ENCODE measurements around the gene ZNF714. TPM values are rescaled to one million over a fixed set of nuclear protein-coding genes. Genes with fewer than 3 reads are reported as not detected.
"Not testable (repeated sequence)": the region's sequence is repeated elsewhere in the genome, so short reads cannot be mapped to it uniquely, and the experiment has no call there.

The ZNF714 gene
- total RNA-seq, 1 experiment from 2014 or later, result 13.2 TPM

DNA sequence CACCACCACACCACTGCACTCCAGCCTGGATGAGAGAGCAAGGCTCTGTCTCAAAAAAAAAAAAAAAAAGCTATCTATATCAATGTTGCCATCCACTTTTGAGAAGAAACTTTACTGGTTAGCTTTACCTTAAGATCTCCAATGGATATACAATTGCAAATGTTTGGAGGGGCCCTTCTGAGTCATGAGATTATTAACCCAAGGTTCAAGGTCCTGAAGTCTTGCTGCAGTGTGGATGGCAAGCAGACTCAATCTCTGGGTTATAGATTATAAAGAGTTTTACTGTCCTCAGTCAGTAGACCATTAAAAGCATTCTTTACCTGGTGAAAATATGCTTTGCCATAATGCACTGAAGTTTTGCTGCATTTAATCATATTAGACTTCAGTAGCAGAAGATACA lies 56.1 kb downstream of the ZNF714 start:
- no TSS peak for BruUV-seq (replicated peaks)
- Histone ChIP-seq H3K36me3 (ENCODE audit: control insufficient read depth, insufficient read depth, low read length) (no peaks in the 10 kb centered on the region), H3K4me3 (ENCODE audit: low read depth, low read length) (no peak overlapping the region), H3K27me3 (replicated peaks; ENCODE audit: control insufficient read depth, insufficient read depth, low read length) (no peaks in the 10 kb centered on the region), H3K4me1 (no peaks in the 10 kb centered on the region), H3K9me3 (no peaks in the 10 kb centered on the region)
- peaks cover 18% of the 10 kb centered on the region for H3K9me3 Mint-ChIP-seq (ENCODE audit: unreplicated experiment)
- H3K27ac Mint-ChIP-seq (ENCODE audit: unreplicated experiment), result no peak overlapping the region
- intact Hi-C loops (cut with micrococcal nuclease; ENCODE audit: unreplicated experiment), result no loop called here
- CTCF ChIA-PET, result no interaction called here
- DNase-seq, result no peak
- H3K4me3 Mint-ChIP-seq (ENCODE audit: unreplicated experiment), result no peak overlapping the region
- POLR2A ChIA-PET, result interaction anchor here (0.6 kb wide), 2 partner anchors 675 to 831 kb away, joined by 4 to 5 read pairs; no protein-coding TSS in a partner anchor
- H3K4me1 Mint-ChIP-seq (ENCODE audit: low read depth, unreplicated experiment), result peaks cover 4% of the 10 kb centered on the region
- peaks cover 15% of the 10 kb centered on the region for H3K36me3 Mint-ChIP-seq (ENCODE audit: insufficient read depth, unreplicated experiment)
- no peaks in the 10 kb centered on the region for H3K27me3 Mint-ChIP-seq (ENCODE audit: insufficient read depth, unreplicated experiment)
- TF ChIP-seq, protein P1, sequence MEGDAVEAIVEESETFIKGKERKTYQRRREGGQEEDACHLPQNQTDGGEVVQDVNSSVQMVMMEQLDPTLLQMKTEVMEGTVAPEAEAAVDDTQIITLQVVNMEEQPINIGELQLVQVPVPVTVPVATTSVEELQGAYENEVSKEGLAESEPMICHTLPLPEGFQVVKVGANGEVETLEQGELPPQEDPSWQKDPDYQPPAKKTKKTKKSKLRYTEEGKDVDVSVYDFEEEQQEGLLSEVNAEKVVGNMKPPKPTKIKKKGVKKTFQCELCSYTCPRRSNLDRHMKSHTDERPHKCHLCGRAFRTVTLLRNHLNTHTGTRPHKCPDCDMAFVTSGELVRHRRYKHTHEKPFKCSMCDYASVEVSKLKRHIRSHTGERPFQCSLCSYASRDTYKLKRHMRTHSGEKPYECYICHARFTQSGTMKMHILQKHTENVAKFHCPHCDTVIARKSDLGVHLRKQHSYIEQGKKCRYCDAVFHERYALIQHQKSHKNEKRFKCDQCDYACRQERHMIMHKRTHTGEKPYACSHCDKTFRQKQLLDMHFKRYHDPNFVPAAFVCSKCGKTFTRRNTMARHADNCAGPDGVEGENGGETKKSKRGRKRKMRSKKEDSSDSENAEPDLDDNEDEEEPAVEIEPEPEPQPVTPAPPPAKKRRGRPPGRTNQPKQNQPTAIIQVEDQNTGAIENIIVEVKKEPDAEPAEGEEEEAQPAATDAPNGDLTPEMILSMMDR (IDR thresholded peaks at IDR 0.05; ENCODE audit: insufficient read depth in 1 of 2, low read depth in 1 of 2, low read length in 1 of 2, severe bottlenecking in 1 of 2, unreplicated experiment in 1 of 2), result no peak

DNA sequence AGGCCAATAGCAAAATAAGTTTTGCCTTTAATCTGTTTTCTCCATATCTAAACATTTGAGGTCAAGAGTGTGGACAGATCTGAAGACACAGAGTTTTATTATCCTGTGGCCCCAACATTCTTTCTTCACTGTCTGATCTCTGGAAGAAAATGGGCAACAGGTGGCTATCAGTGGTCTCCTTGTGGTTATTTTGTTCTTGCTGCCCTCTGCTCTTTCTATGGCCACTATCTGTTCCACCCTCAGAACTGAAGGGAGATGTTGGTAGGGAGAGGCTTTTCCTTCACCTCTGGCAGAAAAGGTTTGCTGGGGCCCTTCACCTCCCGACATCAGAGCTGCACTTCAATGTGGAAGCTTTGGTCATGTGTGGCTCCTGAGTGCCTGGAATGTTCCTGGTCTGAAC lies 59.0 kb downstream of the ZNF714 start:
- POLR2A ChIA-PET, result interaction anchor here (0.8 kb wide), 1 partner anchor 59 kb away, joined by 3 read pairs; the partner anchor contains the start of gene ZNF714
- H3K4me1 ChIP-seq; H3K9me3 ChIP-seq; H3K4me1 Mint-ChIP-seq (ENCODE audit: low read depth, unreplicated experiment); H3K4me3 ChIP-seq (ENCODE audit: low read depth, low read length); CTCF ChIA-PET; H3K27me3 ChIP-seq (replicated peaks; ENCODE audit: control insufficient read depth, insufficient read depth, low read length); H3K27ac Mint-ChIP-seq (ENCODE audit: unreplicated experiment); BruUV-seq (replicated peaks); H3K9me3 Mint-ChIP-seq (ENCODE audit: unreplicated experiment); H3K4me3 Mint-ChIP-seq (ENCODE audit: unreplicated experiment); H3K27me3 Mint-ChIP-seq (ENCODE audit: insufficient read depth, unreplicated experiment); DNase-seq; H3K36me3 ChIP-seq (ENCODE audit: control insufficient read depth, insufficient read depth, low read length): not testable (repeated sequence)
- intact Hi-C loops (cut with micrococcal nuclease; ENCODE audit: unreplicated experiment), result loop anchor here (10.0 kb wide), 1 partner anchor 116 kb away; the partner anchor contains the start of gene ZNF430
- H3K36me3 Mint-ChIP-seq (ENCODE audit: insufficient read depth, unreplicated experiment), result peaks cover 37% of the 10 kb centered on the region

DNA sequence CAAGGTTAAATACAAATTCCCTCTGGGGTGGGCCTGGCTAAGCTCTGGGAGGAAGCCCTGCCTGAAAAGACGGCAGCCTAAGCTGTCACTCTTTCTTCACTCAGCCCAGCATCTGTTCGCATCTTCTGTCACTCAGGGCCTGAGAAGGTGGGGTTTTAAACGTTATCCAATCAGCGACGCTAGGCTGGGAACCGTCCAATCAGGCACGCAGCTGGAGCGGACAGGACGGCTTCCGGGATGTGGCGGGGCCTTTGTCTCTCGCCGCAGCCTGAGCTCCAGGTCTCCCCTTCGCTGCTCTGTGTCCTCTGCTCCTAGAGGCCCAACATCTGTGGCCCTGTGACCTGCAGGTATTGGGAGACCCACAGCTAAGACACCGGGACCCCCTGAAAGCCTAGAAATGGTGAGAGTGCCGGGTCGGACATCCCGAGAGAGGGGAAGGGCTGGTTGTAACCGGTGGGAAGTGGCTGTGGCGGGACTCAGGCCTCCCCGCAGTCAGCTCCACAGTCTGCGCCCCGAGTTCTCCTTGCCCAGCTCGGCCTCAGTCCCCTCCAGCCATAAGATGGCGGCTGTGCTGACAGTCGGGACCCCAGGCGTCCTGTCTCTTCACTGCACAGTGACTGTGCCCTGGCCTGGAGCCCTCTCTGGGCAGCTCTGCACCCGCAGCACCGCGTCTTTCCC lies 59.9 kb downstream of the ZNF714 start, which contains the start of gene ZNF431:
ZNF431 (plus strand) TSS at position 254 of the 678 bp plus-strand sequence; CDS start at position 398, 144 bp downstream.
- TSS peak; percentile 45 for BruUV-seq (replicated peaks)
- intact Hi-C loops (cut with micrococcal nuclease; ENCODE audit: unreplicated experiment), result loop anchor here (10.0 kb wide), 1 partner anchor 117 kb away; the partner anchor contains the start of gene ZNF430

More for the DNA sequence above, 59.9 kb downstream of the ZNF714 start, which contains the start of gene ZNF431:
- Mint-ChIP-seq H3K4me3 (ENCODE audit: unreplicated experiment) (peak within 1 kb of the TSS; percentile 95), H3K27me3 (ENCODE audit: insufficient read depth, unreplicated experiment) (no peaks in the 10 kb centered on the region), H3K36me3 (ENCODE audit: insufficient read depth, unreplicated experiment) (peaks cover 46% of the 10 kb centered on the region), H3K4me1 (ENCODE audit: low read depth, unreplicated experiment) (peaks cover 9% of the 10 kb centered on the region), H3K9me3 (ENCODE audit: unreplicated experiment) (no peaks in the 10 kb centered on the region), H3K27ac (ENCODE audit: unreplicated experiment) (peak within 1 kb of the TSS; percentile 98)
- DNase-seq, result peak; percentile 90 to 94
- H3K27me3 ChIP-seq (replicated peaks; ENCODE audit: control insufficient read depth, insufficient read depth, low read length), result no peaks in the 10 kb centered on the region
- H3K9me3 ChIP-seq, result no peaks in the 10 kb centered on the region
- peak within 1 kb of the TSS; percentile 75 for H3K4me3 ChIP-seq (ENCODE audit: low read depth, low read length)
- TF ChIP-seq, protein P1 (IDR thresholded peaks at IDR 0.05; ENCODE audit: insufficient read depth in 1 of 2, low read depth in 1 of 2, low read length in 1 of 2, severe bottlenecking in 1 of 2, unreplicated experiment in 1 of 2), result no peak
- H3K4me1 ChIP-seq, result no peaks in the 10 kb centered on the region
- H3K36me3 ChIP-seq (ENCODE audit: control insufficient read depth, insufficient read depth, low read length), result no peaks in the 10 kb centered on the region; the same call in 1 of the 2 replicates
- POLR2A ChIA-PET, result interaction anchor here (0.6 to 1.0 kb wide), 5 partner anchors 60 to 1366 kb away, joined by 3 to 13 read pairs (median 6); partner anchors contain the start of genes ZNF430, ZNF708 and ZNF714
- CTCF ChIA-PET, result no interaction called here
